Activated CD4-positive, CD25-positive, alpha-beta regulatory T cell treated with anti-CD3 and anti-CD28 coated beads, Interleukin-2, amount 50 U/mL, for 24 hours (primary cell): ENCODE measurements around the gene RSAD2.
"Not testable (repeated sequence)": the region's sequence is repeated elsewhere in the genome, so short reads cannot be mapped to it uniquely, and the experiment has no call there.

Experiments used
- ATAC-seq, 2 donors: fragments of 150-1000 bp; cut with Tn5 transposase; one replicate each; pipeline ENCODE4 v1.10.0; 2021; ENCODE audit warnings: mild to moderate bottlenecking in 1 of 2, moderate library complexity in 1 of 2

RSAD2 gene

GRCh38 chr2:6877402-6878304 lies at the start of gene RSAD2:
TSS of gene RSAD2 (plus strand) at chr2:6877777. CDS start at chr2:6877801, 24 bp downstream.
- ATAC-seq, result peak; percentile 84 to 89

- no peak for ATAC-seq
Observed at GRCh38 chr2:6828299-6828584, 49.3 kb upstream of the RSAD2 start.

- ATAC-seq, result no peak
Observed at GRCh38 chr2:6831229-6831628, 46.3 kb upstream of the RSAD2 start.

- no peak for ATAC-seq
Observed at GRCh38 chr2:6832596-6833299, 44.8 kb upstream of the RSAD2 start.

GRCh38 chr2:6833300-6833604 lies 44.3 kb upstream of the RSAD2 start:
- no peak for ATAC-seq

- ATAC-seq, result no peak
Observed at GRCh38 chr2:6834163-6834562, 43.4 kb upstream of the RSAD2 start.

GRCh38 chr2:6835467-6835866 lies 42.1 kb upstream of the RSAD2 start:
- ATAC-seq, result peak; percentile 48 to 68

GRCh38 chr2:6838673-6839319 lies 38.8 kb upstream of the RSAD2 start:
- ATAC-seq, result no peak

GRCh38 chr2:6841537-6842287 lies 35.9 kb upstream of the RSAD2 start:
- ATAC-seq, result no peak

GRCh38 chr2:6845312-6845711 lies 32.3 kb upstream of the RSAD2 start:
- no peak for ATAC-seq

GRCh38 chr2:6845903-6846302 lies 31.7 kb upstream of the RSAD2 start:
- no peak for ATAC-seq

- no peak for ATAC-seq
Observed at GRCh38 chr2:6846540-6846939, 31.0 kb upstream of the RSAD2 start.

GRCh38 chr2:6846967-6847681 lies 30.5 kb upstream of the RSAD2 start:
- ATAC-seq, result no peak

- no peak for ATAC-seq
Observed at GRCh38 chr2:6852195-6852594, 25.4 kb upstream of the RSAD2 start.

GRCh38 chr2:6854416-6854815 lies 23.2 kb upstream of the RSAD2 start:
- no peak for ATAC-seq

- ATAC-seq, result no peak
Observed at GRCh38 chr2:6855860-6856547, 21.6 kb upstream of the RSAD2 start.

GRCh38 chr2:6856548-6856920 lies 21.0 kb upstream of the RSAD2 start:
- ATAC-seq, result no peak

GRCh38 chr2:6858466-6859027 lies 19.0 kb upstream of the RSAD2 start:
- not testable (repeated sequence) for ATAC-seq

- no peak for ATAC-seq
Observed at GRCh38 chr2:6860296-6860695, 17.3 kb upstream of the RSAD2 start.

GRCh38 chr2:6863792-6864191 lies 13.8 kb upstream of the RSAD2 start:
- no peak for ATAC-seq

- ATAC-seq, result no peak
Observed at GRCh38 chr2:6864231-6864754, 13.3 kb upstream of the RSAD2 start.
